ENCODE measurements around the gene ATG10. TPM values are rescaled to one million over a fixed set of nuclear protein-coding genes. Genes with fewer than 3 reads are reported as not detected.

ATG10 gene
- total and polyA plus RNA-seq, 7 donors = 4.2 to 7.4 (median 6.0) TPM

DNA sequence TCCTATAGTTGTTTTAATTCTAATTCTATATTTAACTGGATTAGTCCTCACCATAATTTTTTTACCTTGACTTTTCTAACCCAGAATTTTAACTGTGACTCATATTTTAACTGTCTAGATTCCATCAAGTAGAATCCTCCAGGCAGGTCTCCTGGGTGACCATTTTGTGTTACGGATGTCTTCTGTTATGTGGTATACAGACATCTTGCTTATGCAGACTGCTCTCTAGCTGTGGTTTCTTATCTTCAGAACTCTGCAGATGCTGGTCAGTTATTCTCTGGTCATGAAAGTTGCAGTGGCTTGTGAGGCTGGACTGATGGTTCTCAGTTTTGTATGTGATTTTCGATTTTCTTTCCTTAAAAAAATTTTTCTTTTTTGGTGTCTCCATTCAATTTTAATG lies 139.4 kb downstream of the ATG10 start:
- TF ChIP-seq, protein P1, sequence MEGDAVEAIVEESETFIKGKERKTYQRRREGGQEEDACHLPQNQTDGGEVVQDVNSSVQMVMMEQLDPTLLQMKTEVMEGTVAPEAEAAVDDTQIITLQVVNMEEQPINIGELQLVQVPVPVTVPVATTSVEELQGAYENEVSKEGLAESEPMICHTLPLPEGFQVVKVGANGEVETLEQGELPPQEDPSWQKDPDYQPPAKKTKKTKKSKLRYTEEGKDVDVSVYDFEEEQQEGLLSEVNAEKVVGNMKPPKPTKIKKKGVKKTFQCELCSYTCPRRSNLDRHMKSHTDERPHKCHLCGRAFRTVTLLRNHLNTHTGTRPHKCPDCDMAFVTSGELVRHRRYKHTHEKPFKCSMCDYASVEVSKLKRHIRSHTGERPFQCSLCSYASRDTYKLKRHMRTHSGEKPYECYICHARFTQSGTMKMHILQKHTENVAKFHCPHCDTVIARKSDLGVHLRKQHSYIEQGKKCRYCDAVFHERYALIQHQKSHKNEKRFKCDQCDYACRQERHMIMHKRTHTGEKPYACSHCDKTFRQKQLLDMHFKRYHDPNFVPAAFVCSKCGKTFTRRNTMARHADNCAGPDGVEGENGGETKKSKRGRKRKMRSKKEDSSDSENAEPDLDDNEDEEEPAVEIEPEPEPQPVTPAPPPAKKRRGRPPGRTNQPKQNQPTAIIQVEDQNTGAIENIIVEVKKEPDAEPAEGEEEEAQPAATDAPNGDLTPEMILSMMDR (IDR thresholded peaks at IDR 0.05) = no peak
- DNase-seq (no peak), ATAC-seq (no peak)
- peaks cover 10% of the 10 kb centered on the region for H3K4me1 ChIP-seq
- H3K9me3 ChIP-seq = no peaks in the 10 kb centered on the region
- H3K36me3 ChIP-seq (ENCODE audit: insufficient read depth in 1 of 2, low read depth in 1 of 2) = no peaks in the 10 kb centered on the region
- H3K27me3 ChIP-seq (ENCODE audit: insufficient read depth in 3 of 3, low read length in 2 of 3) = no peaks in the 10 kb centered on the region
- no peak overlapping the region for H3K27ac ChIP-seq
- WGBS, 3 donors = 94 to 96% (median 95%) methylated on average over 2 of the region's 2 CpGs
- H3K4me3 ChIP-seq = no peak overlapping the region
- intact Hi-C loops (cut with DNase I) = no loop called here

DNA sequence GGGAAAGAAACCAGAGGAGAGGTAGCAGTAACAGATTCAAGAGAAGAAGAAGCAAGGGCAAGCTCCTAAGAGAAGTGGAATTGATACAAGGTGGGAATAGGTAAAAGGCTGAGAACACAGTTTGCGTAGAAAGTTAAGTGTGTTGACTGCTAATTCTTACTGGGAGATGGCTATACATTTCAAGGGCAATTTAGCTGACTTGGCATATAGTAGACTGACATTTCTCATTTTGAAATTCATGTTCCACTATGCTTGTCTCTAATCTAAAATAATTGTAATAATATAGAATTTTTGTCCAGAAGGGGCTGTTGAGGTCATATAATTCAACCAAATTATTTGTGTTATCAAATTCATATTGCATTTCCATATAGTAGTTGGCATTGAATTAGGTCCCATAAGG lies 144.0 kb downstream of the ATG10 start:
- ATAC-seq (no peak), DNase-seq (no peak)
- no peaks in the 10 kb centered on the region for H3K4me1 ChIP-seq
- WGBS, 3 donors = 98 to 100% (median 100%) methylated on average over 1 of the region's 1 CpG
- TF ChIP-seq, protein P1 (IDR thresholded peaks at IDR 0.05) = no peak
- no peak overlapping the region for H3K4me3 ChIP-seq
- H3K27me3 ChIP-seq (ENCODE audit: insufficient read depth in 3 of 3, low read length in 2 of 3) = no peaks in the 10 kb centered on the region
- no peak overlapping the region for H3K27ac ChIP-seq
- H3K36me3 ChIP-seq (ENCODE audit: insufficient read depth in 1 of 2, low read depth in 1 of 2) = no peaks in the 10 kb centered on the region
- no peaks in the 10 kb centered on the region for H3K9me3 ChIP-seq
- intact Hi-C loops (cut with DNase I) = no loop called here

DNA sequence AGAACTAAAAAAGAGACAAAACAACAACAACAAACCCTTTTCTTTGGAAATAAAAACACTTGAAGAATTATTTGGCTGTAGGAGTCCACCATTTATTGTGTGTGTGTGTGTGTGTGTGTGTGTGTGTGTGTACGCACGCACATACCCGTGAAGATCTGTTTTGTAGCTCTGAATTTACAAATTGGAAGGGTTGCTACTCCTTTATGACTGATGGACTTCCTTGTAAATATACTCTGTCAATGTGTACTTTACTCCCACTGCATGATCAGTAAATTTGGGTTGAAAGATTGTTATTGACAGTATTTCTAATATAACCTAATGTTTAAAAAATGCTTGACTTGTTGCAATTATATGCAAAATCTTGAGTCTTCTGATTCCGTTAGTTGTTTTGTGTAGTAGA lies 148.1 kb downstream of the ATG10 start:
- ATAC-seq (no peak), DNase-seq (no peak)
- Histone ChIP-seq H3K4me1 (no peaks in the 10 kb centered on the region), H3K36me3 (ENCODE audit: insufficient read depth in 1 of 2, low read depth in 1 of 2) (no peaks in the 10 kb centered on the region), H3K4me3 (no peak overlapping the region), H3K9me3 (no peaks in the 10 kb centered on the region), H3K27me3 (ENCODE audit: insufficient read depth in 3 of 3, low read length in 2 of 3) (no peaks in the 10 kb centered on the region), H3K27ac (no peak overlapping the region)
- 91 to 98% (median 95%) methylated on average over 4 of the region's 4 CpGs for WGBS, 3 donors
- intact Hi-C loops (cut with DNase I) = no loop called here
- TF ChIP-seq, protein P1 (IDR thresholded peaks at IDR 0.05) = no peak

DNA sequence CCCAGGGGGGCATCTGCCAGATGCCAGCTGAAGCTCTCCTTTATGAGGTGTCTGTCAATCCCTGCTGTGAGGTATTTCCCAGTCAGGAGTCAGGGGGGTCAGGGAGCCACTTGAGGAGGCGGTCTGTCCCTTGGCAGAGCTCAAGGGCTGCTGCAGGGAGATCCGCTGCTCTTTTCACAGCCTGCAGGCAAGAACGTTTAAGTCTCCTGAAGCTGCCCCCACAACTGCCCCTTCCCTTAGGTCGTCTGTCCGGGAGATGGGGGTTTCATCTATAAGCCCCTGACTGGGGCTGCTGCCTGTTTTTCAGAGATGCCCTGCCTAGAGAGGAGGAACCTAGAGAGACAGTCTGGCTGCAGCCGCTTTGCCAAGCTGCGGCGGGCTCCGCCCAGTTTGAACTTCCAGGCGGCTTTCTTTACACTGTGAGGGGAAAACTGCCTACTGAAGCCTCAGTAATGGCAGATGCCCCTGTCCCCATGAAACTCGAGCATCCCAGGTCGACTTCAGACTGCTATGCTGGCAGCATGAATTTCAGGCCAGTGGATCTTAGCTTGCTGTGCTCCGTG lies 158.0 kb downstream of the ATG10 start:
- H3K4me3 ChIP-seq = no peak overlapping the region
- no peaks in the 10 kb centered on the region for H3K27me3 ChIP-seq (ENCODE audit: insufficient read depth in 3 of 3, low read length in 2 of 3)
- TF ChIP-seq, protein P1 (IDR thresholded peaks at IDR 0.05) = no peak
- H3K9me3 ChIP-seq = no peaks in the 10 kb centered on the region
- DNase-seq (no peak), ATAC-seq (no peak)
- no peaks in the 10 kb centered on the region for H3K36me3 ChIP-seq (ENCODE audit: insufficient read depth in 1 of 2, low read depth in 1 of 2)
- no peaks in the 10 kb centered on the region for H3K4me1 ChIP-seq
- no peak overlapping the region for H3K27ac ChIP-seq
- WGBS, 3 donors = 79 to 87% (median 85%) methylated on average over 13 of the region's 13 CpGs
- intact Hi-C loops (cut with DNase I) = no loop called here

DNA sequence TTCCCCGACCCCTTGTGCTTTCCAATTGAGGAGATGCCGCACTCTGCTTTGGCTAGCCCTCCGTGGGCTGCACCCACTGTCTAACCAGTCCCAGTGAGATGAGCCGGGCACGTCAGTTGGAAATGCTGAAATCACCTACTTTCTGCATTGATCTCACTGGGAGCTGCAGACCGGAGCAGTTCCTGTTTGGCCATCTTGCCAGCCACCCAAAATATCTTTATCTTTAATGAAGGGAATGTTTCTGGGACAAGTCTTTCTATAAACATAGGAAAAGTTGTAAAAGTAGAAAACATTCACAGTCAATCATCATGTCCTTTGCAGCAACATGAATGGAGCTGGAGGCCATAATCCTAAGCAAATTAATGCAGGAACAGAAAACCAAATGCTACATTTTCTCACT lies 158.8 kb downstream of the ATG10 start:
- TF ChIP-seq, protein P1 (IDR thresholded peaks at IDR 0.05) = no peak
- WGBS, 3 donors = 95 to 98% (median 97%) methylated on average over 6 of the region's 6 CpGs
- ATAC-seq (no peak), DNase-seq (no peak)
- H3K27ac ChIP-seq = no peak overlapping the region
- H3K4me1 ChIP-seq = no peaks in the 10 kb centered on the region
- intact Hi-C loops (cut with DNase I) = no loop called here
- no peak overlapping the region for H3K4me3 ChIP-seq
- H3K9me3 ChIP-seq = no peaks in the 10 kb centered on the region
- no peaks in the 10 kb centered on the region for H3K27me3 ChIP-seq (ENCODE audit: insufficient read depth in 3 of 3, low read length in 2 of 3)
- H3K36me3 ChIP-seq (ENCODE audit: insufficient read depth in 1 of 2, low read depth in 1 of 2) = no peaks in the 10 kb centered on the region

All from psoas muscle (tissue), 8 donors.